GM18502 (cell line): Measurements from ENCODE around the gene GAS2L1.

Experiments used
- ATAC-seq: cut with Tn5 transposase; IDR thresholded peaks from one replicate; pipeline ENCODE4 v1.9.1; 2021; ENCODE audit warnings: mild to moderate bottlenecking; ENCODE audit not compliant: unreplicated experiment, poor library complexity

The GAS2L1 gene

DNA sequence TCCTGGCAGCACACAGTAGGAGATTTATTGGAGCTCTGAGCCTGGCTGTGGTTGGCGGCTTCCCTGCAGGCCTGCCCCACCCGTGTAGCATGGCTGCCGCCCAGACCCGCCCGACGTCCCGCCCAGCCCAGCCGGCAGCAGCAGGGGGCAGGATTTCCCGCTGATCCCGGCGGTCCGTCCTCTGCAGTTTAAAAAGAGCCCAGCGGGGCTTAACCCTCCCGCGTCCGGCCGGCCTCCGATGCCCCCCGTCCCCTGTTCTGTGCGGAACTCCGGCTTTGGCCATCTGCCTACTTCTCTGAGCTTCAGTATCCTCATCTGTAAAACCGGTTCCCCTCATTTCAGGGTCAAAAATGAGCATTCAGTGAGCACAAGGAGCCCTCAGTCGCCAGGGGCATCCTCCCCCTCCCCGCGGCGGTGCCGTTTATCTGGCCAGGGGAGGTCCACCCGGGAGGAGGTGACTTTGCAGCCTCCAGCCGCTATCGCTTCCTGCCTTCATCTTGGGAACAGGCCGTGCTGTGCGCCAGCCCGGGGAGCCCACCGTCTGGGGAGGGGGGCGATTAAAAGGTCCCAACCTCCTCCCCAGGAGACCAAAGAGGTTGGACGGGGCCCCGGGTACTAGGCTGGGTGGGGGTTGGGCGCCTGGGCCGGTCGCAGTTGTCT lies at the start of gene GAS2L1:
Gene GAS2L1, plus strand, starts transcription at position 476 of the 660 bp plus-strand sequence. CDS start 1,456 bp downstream, outside the sequence.
- no peak for ATAC-seq

DNA sequence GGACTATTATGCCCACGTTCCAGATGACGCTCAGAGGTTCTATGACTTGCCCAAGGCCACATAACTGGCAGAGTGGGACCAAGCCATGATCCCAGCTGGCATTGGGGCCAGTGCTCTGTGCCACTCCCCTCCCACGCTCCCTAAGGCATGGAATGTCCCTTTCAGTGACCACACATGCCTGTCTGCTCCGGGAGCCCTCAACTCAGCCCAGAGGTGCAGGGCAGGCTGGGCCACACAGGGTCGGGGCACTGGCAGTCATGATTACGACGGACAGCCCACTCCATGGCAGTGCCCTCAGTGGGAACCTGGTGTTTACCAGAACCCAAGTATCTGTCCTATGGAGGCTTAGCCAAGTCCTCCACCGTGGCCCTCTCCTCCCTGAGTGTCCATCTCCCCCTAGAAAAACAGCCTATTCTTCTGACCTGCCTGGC lies 48.7 kb upstream of the GAS2L1 start:
- ATAC-seq: no peak

DNA sequence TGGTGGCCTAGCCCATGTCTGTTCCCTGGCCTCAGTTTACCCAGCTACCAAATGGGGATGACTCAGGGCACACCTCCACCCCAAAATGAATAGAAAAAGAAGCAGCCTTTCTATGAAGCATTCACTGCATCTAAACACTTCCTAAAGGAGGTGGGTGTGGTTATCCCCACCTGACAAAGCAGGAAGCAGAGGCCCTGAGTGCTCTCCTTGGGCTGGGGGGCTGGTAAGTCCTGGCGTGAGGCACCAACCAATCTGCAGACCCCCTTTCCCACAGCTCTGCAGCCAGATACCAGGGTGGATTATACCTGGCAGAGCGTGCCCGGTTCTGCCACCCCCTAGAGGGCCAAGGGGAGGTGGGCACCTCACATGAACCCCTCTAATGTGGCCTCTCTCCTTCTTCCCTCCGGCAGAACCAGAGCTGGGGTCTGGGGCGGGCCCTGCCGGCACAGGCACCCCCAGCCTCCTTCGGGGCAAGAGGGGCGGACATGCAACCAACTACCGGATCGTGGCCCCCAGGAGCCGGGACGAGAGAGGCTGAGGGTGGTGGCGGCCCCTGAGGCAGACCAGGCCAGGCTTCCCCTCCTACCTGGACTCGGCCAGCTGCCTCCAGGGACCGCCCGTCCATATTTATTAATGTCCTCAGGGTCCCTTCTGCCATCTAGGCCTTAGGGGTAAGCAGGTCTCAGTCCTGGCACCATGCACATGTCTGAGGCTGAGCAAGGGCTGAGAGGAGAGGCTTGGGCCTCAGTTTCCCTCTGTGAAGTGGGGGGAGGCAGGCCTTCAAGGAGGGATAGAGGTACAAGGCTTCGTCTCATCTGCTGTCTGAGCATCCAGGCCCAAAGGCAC lies 47.8 kb upstream of the GAS2L1 start:
- ATAC-seq: no peak

DNA sequence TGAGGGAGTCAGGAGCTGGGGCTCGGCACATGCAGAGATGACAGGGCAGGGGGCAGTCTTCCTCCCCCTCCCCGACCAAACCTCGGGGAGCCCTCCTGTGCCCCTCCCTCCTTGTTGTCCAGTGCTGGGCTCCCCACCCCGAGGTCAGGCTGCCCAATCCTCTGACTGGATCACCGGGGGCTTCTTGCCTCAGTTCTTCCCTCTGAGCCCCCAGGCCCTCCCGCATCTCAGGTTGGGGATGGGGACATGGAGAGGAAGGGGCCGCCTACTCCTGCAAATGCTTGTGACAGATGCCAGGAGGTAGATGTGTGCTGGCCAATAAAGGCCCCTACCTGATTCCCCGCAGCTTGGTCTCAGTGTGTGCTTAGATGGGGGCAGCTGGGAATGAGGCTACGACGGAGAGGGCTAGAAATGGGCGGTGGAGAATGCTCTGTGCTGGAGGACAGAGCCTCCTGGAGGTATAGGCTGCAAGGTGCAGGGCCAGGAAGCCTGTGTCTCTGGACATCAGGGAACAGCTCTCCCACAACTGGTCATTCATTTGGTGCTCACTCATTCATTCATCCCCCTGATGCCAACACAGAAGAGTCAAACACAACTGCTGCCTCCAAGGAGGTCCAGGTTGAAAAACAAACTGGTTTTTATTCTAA lies 47.1 kb upstream of the GAS2L1 start:
- ATAC-seq: no peak

DNA sequence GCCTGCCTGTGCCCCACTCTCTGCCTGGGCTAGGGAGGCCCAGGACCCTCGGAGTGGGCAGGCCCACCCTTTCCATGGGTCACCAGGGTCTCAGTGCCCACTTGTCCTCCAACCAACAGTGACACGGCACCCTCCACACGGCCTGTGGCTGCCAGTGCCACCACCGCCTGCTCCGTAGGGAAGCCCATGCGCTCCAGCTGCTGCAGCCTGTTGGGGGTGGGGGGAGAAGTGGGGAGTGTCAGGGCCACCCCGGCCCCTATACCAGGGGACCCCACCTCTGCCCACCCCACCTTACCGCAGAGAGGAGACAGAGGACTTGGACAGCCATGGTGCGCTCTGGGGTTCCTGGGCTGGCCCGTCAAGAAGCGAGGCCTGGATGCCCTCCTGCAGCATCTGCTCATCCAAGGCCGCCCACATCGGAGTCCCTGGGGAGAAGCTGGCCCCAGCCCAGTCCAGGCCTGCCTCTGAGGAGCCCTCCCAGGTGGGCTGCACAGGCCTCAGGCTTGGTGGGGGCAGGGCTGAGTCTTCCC lies 46.4 kb upstream of the GAS2L1 start:
- ATAC-seq: no peak

DNA sequence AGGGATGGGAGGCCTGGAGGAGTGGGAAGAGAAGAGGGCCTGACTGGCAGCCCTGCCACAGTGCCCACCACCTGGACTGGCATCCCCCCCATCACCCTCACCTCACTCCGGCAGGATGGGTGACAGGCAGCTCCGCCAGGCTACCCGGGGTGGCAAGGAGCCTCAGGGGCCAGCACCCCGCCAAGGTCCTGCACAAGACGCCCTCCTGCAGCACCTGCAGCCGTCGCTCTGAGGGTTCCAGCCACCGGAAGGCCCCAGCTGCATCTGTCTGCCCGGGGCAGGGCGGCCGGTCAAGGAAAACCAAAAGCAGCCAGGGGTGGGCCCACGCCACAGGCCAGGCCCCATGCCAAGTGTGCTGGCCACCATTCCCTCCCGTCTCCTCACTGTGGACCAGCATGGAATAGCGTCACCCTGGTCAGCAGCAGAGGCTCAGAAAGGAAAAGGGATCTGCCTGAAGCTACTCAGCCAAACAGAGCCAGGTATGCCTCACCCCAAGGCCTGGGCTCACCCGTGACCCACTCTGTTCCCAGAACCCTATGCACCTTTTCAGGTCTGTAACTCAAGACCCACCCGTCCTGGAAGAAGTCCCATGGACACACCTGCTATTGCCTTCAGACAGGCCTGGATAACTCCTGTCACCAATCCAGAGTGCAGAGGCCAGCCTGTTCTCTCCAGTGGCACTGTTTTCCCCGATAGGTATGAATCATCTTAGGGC lies 45.7 kb upstream of the GAS2L1 start:
- ATAC-seq: no peak

DNA sequence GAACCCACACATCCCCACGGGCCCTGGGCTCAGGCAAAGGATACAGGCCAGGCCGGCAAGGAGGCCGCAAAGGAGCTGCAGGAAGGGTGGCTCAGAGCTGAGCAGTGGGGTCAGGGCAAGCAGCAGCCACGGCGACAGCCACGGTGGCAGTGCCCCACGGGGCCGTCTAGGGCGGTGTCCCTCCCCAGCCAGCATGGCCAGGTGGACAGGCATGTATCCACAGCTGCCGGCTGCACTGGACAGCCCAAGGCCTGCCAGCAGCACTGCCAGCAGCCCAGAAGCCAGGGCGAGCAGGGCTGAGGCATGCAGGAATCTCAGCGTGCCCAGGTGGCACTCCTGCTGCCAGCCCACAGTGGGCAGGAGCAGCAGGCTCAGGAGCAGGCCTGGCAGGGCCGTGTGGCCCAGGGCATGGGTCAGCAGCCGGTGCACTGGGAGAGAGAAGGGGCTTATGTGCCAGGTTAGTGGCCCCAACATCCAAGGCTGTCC lies 42.6 kb upstream of the GAS2L1 start:
- no peak for ATAC-seq

DNA sequence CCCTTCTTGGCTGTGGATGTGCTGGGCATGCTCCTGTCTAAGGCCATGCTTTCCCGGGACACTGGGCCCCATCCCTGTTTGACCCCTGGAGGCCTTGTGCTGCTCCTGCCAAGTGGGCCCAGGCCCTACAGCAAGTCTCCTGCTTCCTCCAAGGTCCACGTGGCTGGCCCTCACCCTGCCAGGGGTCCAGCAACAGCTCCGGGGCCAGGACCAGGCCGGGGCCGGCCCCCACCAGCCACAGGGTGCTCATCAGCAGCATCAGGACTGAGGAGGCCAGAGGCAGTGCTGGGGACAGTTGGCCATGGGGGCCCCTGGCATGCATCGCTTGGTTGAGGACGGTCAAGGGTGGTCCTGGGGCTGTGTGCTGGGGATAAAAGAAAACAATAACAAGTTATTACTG lies 41.1 kb upstream of the GAS2L1 start:
- no peak for ATAC-seq

DNA sequence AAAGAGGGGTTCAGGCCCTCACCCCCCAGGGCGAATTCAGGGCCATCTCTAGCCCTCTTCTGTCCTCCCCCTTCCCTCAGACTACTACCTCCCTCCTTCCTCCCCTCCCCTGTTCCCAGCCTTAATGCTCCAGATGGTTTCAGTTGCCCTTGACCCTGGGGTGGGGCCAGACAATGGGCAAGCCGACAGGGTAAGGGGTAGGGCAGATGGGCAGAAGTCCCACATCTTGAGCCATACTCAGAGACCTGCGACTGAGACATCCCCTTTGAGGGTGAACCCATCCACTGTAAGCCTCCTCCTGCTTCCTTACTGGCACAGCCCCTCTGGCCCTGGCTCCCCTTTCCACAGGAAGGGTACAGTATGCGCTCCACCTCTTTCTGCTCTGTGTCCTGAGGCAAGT lies 40.5 kb upstream of the GAS2L1 start:
- ATAC-seq: no peak

DNA sequence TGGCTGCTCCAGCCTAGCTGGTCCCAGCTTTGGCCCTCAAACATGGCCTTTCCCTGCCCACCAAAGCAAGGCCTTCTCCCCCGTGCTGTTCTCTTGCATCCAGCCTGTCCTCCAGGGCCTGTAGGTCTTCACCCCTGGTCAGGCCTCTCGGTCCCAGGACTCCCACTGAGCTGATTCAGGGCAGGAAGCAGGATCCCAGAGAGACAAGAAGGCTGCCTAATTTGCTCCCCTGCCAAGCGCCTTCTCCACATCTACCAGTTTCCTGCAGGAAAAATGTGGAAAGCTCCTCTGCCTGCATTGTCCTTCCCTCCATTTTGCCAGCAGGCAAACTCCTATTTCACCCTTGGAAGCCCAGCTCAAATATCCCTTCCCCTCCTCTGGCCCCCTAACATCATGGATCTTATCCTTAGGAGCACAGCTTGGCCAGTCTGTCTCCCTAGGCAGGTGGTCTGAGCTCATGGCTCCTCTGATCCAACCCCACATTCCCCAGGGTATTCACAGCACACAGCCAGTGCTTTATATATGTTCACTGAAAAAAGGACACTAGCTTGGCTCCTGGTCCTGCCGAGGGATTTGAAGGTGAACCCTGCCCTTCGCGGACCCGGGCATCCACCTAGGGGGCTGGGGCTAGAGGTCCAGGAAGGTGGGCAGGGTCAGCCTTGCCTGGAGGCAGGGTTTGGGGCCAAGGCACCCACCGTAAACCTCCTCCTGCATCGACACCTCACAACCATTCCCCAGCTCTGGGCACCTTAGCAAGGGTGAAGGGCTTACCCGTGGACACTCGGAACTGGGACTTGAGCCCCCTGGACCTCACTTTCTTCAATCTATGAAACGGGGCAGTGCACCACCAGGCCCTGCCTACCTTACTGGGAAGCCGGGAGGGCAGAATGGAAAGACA lies 39.6 kb upstream of the GAS2L1 start:
- no peak for ATAC-seq

DNA sequence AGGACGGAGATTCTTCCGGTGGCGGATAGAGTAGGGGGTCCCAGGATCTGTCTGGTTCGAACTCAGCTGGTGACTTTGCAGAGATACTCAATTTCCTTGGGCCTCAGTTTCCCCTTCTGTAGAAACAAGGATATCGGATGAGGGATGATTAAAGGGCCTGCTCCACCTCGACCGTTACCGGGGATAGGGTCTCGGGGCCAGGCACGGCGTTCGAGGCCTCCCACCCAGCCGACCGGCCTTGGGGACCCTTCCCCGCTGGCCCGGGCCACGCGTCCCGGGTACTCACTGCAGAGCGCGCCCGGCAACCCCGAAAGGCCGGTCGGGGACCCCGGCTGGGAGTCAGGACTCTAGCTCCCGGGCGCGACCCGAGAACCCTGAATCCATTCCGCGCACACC lies 39.0 kb upstream of the GAS2L1 start:
- ATAC-seq: no peak

DNA sequence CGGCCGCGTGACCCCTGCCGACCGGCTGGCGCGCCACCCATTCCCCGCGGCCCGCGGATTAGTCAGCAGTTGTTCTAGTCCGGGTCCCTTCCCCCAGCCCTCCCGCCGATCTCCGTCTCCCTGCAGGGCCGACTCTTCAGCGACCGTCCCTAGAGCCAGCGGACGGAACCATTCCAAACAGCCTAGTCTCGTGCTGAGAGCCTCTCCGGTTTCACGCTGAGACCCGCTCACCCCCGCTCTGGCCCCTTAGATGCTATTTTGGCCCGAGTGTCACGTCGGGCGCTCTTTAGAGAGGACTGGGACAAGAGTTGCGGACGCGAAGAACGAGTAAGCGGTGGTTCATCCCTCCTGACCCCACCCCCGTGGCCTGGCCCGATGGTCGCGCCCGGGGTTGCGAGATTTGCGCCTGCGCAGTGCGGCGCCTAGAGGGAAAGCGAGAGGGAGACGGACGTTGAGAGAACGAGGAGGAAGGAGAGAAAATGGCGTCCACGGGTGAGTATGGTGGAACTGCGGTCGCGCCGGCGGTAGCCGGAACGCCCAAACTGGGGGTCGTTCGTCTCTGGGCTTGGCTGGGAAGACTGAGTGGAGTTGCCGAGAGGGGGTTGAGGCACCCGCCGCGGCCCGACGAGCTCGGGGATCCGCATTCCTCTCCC lies 38.5 kb upstream of the GAS2L1 start, which contains the start of the genes EWSR1 and RHBDD3:
Gene EWSR1, plus strand, starts transcription at position 411 of the 653 bp plus-strand sequence. Its CDS starts 69 bp downstream, at position 480.
Gene RHBDD3, minus strand, starts transcription at position 124 of the 653 bp plus-strand sequence. CDS start 2,355 bp downstream, outside the sequence.
- ATAC-seq: peak; percentile 74

DNA sequence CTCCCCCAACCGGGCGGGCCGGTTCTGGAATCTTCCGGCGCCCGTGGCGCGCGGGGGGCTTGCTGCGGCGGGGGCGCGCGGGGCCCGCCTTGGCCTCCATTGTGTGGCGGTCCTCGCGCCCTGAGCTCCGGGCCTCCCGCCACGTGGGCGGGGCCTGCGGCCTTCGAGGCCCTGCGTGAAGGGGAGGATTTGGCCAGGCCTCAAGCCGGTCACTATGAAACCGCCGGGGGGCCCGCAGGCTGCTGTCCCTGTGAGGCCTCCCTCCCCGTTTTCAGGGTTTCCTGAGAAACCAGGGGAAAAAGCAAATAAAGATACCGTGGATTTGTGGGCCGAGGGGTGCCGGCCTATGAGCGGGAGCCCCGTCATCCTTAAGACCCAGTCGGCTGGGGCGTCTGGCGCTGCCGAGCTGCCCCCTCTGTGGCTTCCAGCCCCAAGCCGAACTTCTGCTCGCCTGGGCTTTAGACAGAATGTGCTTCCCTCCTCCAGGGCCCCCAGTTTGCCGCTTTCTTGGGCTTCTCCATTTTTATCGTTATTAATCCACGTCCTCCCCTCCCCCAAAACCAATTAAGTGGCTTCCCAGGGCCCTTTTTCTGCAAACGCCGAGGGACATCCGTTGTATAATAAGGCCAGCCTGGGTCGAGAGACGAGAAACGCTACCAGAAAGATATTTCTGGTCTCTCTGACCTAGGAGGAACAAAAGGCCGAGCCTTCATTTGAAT lies 37.8 kb upstream of the GAS2L1 start:
- peak; percentile 29 for ATAC-seq

DNA sequence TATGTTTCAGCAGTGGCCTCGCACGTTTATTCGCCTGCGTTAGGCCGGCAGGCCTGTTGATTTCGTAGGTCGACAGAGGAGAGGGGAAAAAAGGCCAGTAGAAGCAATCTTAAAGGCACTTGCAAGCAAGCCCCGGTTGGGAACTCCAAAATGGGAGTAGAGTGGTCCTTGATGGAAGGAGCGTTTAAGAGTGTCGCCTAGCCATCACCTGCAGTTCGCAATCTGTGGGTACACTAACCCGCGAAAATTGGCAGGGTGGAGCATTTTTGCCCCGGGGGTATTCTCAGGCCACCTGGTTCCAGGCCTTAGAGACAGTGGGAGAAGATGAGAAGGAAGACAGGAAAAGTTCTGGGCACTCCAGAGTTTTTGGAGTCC lies 37.2 kb upstream of the GAS2L1 start:
- no peak for ATAC-seq

DNA sequence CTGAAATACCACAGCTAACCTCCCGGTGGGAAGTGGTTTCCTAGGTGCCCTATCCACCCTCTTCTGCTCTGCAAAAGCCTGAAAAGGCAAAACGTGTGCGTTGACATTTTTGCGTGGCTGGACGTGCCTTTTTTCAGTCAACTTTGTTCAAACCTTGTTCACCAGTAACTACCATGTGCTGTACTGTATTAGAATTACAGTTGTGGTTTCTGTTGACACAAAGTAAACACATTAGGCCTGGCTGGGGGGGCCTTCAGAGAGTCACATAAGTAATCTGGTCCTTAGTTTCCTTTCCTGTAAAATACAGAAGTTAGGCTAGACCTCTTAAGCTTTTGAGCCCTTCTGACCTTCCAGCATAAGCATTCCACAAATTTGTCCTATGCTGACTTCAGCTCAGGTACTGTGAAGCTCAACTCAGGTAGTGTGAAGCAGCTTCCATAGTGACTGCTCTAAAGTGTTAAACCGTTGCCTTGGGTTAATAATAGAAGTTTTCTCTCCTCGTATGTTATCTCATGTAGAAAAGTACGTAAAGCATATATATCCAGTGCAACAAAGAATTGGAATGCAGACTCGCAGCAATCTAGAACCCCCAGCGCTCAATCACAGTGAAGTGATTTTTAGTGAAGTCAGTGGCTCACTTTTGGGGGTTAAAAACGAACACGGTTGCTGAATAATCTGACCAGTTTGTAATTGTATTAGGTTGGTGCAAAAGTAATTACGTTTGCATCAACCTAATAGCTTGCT lies 36.5 kb upstream of the GAS2L1 start:
- no peak for ATAC-seq

DNA sequence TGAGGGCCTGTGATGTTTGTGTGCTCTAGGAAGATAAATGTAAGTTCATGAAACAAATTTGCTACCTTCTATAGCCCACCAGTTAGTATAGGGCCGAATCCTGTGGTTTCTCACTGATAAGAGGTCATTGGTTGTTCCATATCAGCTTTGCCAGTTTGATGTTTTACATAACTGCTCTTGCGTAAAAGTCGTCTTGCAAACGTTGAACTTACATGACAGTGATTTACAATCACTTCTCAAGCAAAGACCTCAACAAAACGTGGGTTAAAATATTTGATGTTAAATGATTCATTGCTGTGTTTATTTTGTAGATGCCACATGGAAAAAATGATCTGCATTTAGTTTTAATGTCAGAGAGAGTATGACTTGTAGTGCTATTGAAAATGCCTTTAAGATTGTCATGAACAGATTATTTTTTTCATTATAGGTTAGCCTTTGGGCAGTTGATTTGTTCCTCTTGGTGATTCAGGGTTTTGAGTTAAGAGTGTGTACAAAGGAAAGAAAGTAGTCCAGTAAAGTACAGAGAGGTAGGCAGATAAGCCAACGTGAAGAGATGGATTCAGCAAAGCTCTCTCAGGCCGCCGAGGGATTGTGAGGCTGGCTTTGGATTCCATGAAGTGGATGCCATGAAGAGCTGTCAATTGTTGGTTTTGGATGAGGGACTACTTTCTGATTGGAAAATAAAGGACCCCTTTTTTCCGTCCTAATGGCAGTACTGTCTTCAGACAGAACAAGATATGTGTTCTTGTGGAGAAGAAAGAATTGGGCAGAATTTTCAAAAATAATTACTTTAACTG lies 35.8 kb upstream of the GAS2L1 start:
- no peak for ATAC-seq
